Fibroblast of lung (primary cell): ENCODE data around the gene BCL2L11. TPM values are rescaled to one million over a fixed set of nuclear protein-coding genes. Genes with fewer than 3 reads are reported as not detected.

Source experiments
- DNase-seq, 2 donors: peaks; one replicate each; pipeline versions ENCODE4 v3.0.0 to v3.0.0-alpha.2; 2010; ENCODE audit warnings: low read depth in 2 of 2
- H2AFZ ChIP-seq: 2 replicates; pipeline ENCODE4 v1.5.1; 2012; ENCODE audit warnings: low read length, control low read depth, inconsistent platforms
- H3K27ac ChIP-seq: 2 replicates; pipeline ENCODE4 v1.5.1; 2011; ENCODE audit warnings: low read length, control low read depth; ENCODE audit not compliant: insufficient read depth
- H3K27me3 ChIP-seq: 2 replicates; pipeline ENCODE4 v1.5.1; 2011; ENCODE audit warnings: mild to moderate bottlenecking, low read length; ENCODE audit not compliant: control insufficient read depth, insufficient read depth
- H3K36me3 ChIP-seq: 2 replicates; pipeline ENCODE4 v1.5.1; 2011; ENCODE audit warnings: low read length; ENCODE audit not compliant: control insufficient read depth, insufficient read depth
- H3K4me1 ChIP-seq: 2 replicates; pipeline ENCODE4 v1.5.1; 2011; ENCODE audit warnings: low read length; ENCODE audit not compliant: control insufficient read depth, insufficient read depth; ENCODE audit errors: extremely low read depth
- H3K4me2 ChIP-seq: 2 replicates; pipeline ENCODE4 v1.5.1; 2011; ENCODE audit warnings: low read length, control low read depth; ENCODE audit not compliant: insufficient read depth; ENCODE audit errors: extremely low read depth
- H3K4me3 ChIP-seq, 4 experiments: fragments of 200-600 bp in 1 of 4; sonication (generic) in 1 of 4; replicated peaks in 1 of 4; 2 replicates each; pipeline ENCODE4 v1.5.1; 2011 to 2016; ENCODE audit warnings: low read length in 4 of 4, low read depth in 3 of 4, mild to moderate bottlenecking in 3 of 4, control low read depth in 2 of 4, inconsistent platforms in 1 of 4, mixed read lengths in 1 of 4; ENCODE audit not compliant: insufficient read depth in 1 of 4; ENCODE audit errors: control extremely low read depth in 1 of 4
- H3K79me2 ChIP-seq: 2 replicates; pipeline ENCODE4 v1.5.1; 2012; ENCODE audit warnings: mild to moderate bottlenecking, low read length, inconsistent platforms; ENCODE audit not compliant: control insufficient read depth, insufficient read depth
- H3K9ac ChIP-seq: 2 replicates; pipeline ENCODE4 v1.5.1; 2011; ENCODE audit warnings: mild to moderate bottlenecking, low read length, control low read depth; ENCODE audit not compliant: insufficient read depth
- H3K9me3 ChIP-seq: 2 replicates; pipeline ENCODE4 v1.5.1; 2012; ENCODE audit warnings: low read depth, low read length; ENCODE audit not compliant: control insufficient read depth, insufficient read depth
- H4K20me1 ChIP-seq: 2 replicates; pipeline ENCODE4 v1.5.1; 2011; ENCODE audit warnings: low read length; ENCODE audit not compliant: control insufficient read depth, insufficient read depth; ENCODE audit errors: extremely low read depth
- EZH2 ChIP-seq: IDR thresholded peaks from 2 replicates; pipeline ENCODE4 v1.5.1; 2012; ENCODE audit warnings: low read length, control low read depth, mild to moderate bottlenecking; ENCODE audit errors: missing control alignments
- polyA plus RNA-seq, 2 donors: library from polyadenylated mRNA; depleted of rRNA in 1 of 2; stranded (reverse) in 1 of 2; unstranded in 1 of 2; fragments of >200 nt; gene quantifications; 2 replicates each; pipeline ENCODE4 v1.2.1, GENCODE V29; 2011 to 2012; ENCODE audit warnings: missing spikeins in 1 of 2
- total RNA-seq: library from RNA; depleted of rRNA; stranded (reverse); fragments of >200 nt; gene quantifications from 2 replicates; pipeline ENCODE4 v1.2.1, GENCODE V29; 2014
- TF ChIP-seq, protein P1 (sequence below), 2 donors: IDR thresholded peaks in 1 of 2; conservative IDR thresholded peaks in 1 of 2; 1 replicate in 1 of 2; 2 replicates in 1 of 2; pipeline ENCODE4 v1.5.1; 2011 to 2012; ENCODE audit warnings: low read length in 2 of 2, control low read depth in 1 of 2, inconsistent platforms in 1 of 2, low read depth in 1 of 2, mild to moderate bottlenecking in 1 of 2

BCL2L11 gene
- total and polyA plus RNA-seq, 2 donors (not counting 1 experiment from before 2014, with no cell fraction given) = 1.5 to 10.2 TPM

DNA sequence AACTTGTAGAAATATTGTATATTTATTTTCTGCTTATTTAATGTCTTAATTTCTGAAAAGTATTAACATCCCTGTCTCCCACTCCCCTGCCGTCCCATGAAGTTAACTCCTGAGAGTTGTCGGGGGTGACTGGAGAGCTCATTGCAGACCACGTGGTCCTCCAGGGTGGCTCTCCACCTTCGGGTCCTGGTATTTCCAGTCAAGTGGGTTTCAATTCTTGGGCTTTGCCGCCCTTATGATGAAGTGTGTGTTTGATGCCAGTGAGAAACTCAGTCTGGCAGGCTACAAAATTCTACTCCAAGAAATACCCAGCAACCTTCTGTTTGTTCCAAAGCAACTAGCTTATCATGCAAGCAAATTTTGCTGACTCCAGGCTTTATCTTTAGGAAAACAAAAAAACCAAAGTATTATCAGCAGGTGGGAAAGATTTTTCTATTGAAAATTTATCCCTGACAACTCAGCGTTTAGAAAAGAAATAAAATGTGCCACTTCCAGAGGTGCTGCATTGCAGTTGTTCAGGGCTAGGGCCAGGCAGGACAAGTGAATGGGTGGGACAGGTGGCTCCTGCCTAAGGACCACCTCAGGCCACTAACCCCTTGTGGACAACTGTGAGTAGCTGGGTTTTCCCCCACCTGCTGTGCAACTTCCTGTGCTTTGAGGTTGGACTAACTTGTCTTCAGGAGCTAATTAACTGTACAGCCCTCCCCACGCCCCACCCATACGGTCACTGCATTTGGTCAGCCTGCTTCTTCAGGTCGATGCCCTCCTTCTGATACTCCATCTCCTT, 46.6 kb downstream of the BCL2L11 start:
- Histone ChIP-seq H2AFZ (no peak overlapping the region), H3K4me2 (no peak overlapping the region), H3K27ac (no peak overlapping the region), H3K79me2 (no peaks in the 10 kb centered on the region), H3K9ac (no peak overlapping the region), H3K36me3 (no peaks in the 10 kb centered on the region), H4K20me1 (no peaks in the 10 kb centered on the region), H3K9me3 (no peaks in the 10 kb centered on the region), H3K4me1 (peaks cover 13% of the 10 kb centered on the region), H3K27me3 (no peaks in the 10 kb centered on the region), H3K4me3 (no peak overlapping the region)
- no peak for DNase-seq
- TF ChIP-seq, protein P1, sequence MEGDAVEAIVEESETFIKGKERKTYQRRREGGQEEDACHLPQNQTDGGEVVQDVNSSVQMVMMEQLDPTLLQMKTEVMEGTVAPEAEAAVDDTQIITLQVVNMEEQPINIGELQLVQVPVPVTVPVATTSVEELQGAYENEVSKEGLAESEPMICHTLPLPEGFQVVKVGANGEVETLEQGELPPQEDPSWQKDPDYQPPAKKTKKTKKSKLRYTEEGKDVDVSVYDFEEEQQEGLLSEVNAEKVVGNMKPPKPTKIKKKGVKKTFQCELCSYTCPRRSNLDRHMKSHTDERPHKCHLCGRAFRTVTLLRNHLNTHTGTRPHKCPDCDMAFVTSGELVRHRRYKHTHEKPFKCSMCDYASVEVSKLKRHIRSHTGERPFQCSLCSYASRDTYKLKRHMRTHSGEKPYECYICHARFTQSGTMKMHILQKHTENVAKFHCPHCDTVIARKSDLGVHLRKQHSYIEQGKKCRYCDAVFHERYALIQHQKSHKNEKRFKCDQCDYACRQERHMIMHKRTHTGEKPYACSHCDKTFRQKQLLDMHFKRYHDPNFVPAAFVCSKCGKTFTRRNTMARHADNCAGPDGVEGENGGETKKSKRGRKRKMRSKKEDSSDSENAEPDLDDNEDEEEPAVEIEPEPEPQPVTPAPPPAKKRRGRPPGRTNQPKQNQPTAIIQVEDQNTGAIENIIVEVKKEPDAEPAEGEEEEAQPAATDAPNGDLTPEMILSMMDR (conservative IDR thresholded peaks at IDR 0.05 in 1 of 2, IDR thresholded peaks at IDR 0.05 in 1 of 2; ENCODE audit: low read depth in 1 of 2, low read length in 2 of 2) = no peak
- no peak for TF ChIP-seq EZH2

DNA sequence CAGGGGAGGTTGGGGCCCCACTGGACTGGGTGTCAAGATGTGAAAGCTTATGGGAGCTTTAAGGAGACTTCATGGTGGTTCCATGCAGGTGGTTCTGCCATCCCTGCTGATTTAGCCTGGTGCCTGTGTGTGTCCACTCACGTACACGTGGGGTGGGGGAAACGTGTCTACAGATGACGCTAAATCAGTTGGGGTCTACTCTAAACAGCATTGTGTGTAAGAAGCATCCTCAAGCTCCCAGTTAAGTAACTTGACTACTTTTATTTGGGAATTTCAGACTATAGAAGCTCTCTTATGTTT, 47.1 kb downstream of the BCL2L11 start:
- TF ChIP-seq EZH2 = no peak
- TF ChIP-seq, protein P1 (conservative IDR thresholded peaks at IDR 0.05 in 1 of 2, IDR thresholded peaks at IDR 0.05 in 1 of 2; ENCODE audit: low read depth in 1 of 2, low read length in 2 of 2) = no peak
- Histone ChIP-seq H4K20me1 (no peaks in the 10 kb centered on the region), H3K4me1 (peaks cover 13% of the 10 kb centered on the region), H3K9ac (no peak overlapping the region), H3K79me2 (no peaks in the 10 kb centered on the region), H3K27me3 (no peaks in the 10 kb centered on the region), H3K9me3 (no peaks in the 10 kb centered on the region), H3K4me3 (no peak overlapping the region), H2AFZ (no peak overlapping the region), H3K27ac (no peak overlapping the region), H3K4me2 (no peak overlapping the region), H3K36me3 (no peaks in the 10 kb centered on the region)
- DNase-seq = no peak

DNA sequence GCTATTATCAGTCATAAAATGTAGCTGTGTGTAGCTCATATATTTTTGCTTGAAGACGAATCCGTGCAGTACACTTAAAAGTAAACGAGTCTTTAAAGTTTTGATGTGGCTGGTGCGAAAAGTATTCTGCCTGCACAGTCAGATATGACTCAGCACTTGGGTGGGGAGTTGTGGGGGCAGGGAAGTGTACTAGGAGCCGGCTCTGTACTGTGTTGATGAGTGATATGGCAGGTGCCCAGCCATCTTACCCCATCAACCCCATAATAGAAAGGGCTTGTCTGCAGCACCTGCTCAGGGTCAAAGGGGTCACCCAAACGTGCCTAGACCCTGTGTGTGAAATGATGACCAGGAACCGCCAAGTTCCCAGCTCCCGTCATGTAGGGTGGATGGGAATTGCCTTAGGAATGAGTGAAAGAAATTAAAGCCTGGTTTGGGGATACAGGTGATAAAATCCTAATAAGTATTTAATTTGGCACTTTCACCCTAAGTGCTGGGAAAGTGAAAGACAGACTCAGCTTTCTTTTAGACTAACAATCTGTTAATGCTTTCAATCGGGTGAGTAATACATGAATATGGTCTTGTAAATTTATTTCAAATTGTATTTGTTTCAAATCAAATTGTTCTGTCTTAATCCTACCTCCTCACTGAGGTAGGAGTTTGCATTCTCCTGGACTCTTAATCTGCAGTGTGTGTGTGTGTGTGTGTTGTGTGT, 48.0 kb downstream of the BCL2L11 start:
- no peaks in the 10 kb centered on the region for H3K79me2 ChIP-seq
- H4K20me1 ChIP-seq = no peaks in the 10 kb centered on the region
- no peak overlapping the region for H3K27ac ChIP-seq
- no peak overlapping the region for H3K9ac ChIP-seq
- H3K4me3 ChIP-seq = no peak overlapping the region
- no peaks in the 10 kb centered on the region for H3K9me3 ChIP-seq
- peaks cover 13% of the 10 kb centered on the region for H3K4me1 ChIP-seq
- no peak overlapping the region for H2AFZ ChIP-seq
- TF ChIP-seq EZH2 = no peak
- TF ChIP-seq, protein P1 (conservative IDR thresholded peaks at IDR 0.05 in 1 of 2, IDR thresholded peaks at IDR 0.05 in 1 of 2; ENCODE audit: low read depth in 1 of 2, low read length in 2 of 2) = no peak
- H3K4me2 ChIP-seq = peak overlapping the region; percentile 41
- DNase-seq = peak; percentile 78 to 84
- H3K36me3 ChIP-seq = no peaks in the 10 kb centered on the region
- H3K27me3 ChIP-seq = no peaks in the 10 kb centered on the region
